ENCODE measurements around the gene RFX1.
"Not testable (repeated sequence)": the region's sequence is repeated elsewhere in the genome, so short reads cannot be mapped to it uniquely, and the experiment has no call there.

The RFX1 gene

DNA sequence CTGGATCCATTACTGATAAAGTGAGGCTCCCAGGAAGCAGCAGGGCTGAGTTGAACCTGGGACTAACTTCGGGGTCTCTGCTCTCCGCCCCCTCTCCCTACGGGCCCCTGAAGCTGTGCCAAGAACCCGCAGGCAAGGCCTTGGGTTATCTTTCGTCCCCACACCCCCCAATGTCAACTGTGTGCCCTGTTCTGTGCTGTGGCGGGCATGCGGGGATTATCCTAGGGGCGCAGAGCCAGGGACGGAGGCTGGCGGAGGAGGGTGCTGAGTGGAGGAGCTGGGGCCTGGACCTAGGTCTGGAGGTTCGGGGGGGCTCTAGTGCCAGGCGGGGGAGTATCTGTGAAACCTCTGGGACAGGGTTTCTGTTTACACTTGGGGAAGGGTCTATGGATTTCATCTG, 26.4 kb downstream of the RFX1 start:
- DNase-seq (ENCODE audit: low read depth in 2 of 2): no peak

DNA sequence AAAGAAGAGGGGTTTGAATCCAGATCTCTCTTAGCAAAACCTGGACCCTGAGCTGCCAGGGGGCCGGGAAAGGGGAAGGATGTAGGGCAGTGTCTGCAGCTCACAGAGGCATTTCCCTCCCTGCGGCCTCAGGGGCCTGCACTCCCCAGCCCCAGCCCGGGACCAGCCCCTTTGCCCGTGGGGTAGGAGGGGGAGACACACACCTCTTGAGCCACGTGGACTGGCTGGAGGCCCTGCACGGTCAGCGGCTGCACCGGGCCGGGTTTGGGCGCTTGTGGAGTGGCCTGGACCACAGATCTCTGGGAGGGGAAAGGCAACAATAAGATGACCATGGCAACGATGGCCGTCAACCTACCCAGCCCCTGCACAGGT, 26.9 kb downstream of the RFX1 start:
- no peak for DNase-seq (ENCODE audit: low read depth in 2 of 2)

GRCh38 chr19:13978351-13979243, 27.5 kb downstream of the RFX1 start:
- DNase-seq (ENCODE audit: low read depth in 2 of 2): no peak

- no peak for DNase-seq (ENCODE audit: low read depth in 2 of 2)
Observed at GRCh38 chr19:13977803-13978202, 28.3 kb downstream of the RFX1 start.

DNA sequence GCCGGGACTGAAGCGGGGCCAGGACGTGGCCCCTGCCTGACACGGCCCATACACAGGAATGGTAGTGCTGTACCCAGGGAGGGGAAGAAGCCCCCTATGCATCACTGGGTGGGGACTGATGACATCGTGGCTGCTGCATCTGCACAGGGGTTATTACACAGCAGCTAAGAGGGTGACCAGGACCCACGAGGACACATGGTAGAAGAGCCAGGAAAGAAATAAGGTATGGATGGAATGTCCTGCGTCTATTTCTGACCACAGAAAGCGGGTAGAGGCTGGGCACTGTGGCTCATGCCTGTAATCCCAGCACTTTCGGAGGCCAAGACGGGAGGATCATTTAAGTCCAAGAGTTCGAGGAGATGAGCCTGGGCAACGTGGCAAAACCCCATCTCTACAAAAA, 29.7 kb downstream of the RFX1 start:
- no peak for DNase-seq (ENCODE audit: low read depth in 2 of 2)

GRCh38 chr19:13975870-13976269, 30.2 kb downstream of the RFX1 start:
- DNase-seq (ENCODE audit: low read depth in 2 of 2): no peak

GRCh38 chr19:13974073-13974472, 32.0 kb downstream of the RFX1 start:
- DNase-seq (ENCODE audit: low read depth in 2 of 2): no peak

- DNase-seq (ENCODE audit: low read depth in 2 of 2): not testable (repeated sequence)
Observed at GRCh38 chr19:13973479-13973878, 32.6 kb downstream of the RFX1 start.

- no peak for DNase-seq (ENCODE audit: low read depth in 2 of 2)
Observed at GRCh38 chr19:13972368-13973155, 33.6 kb downstream of the RFX1 start.

GRCh38 chr19:13971868-13972267, 34.3 kb downstream of the RFX1 start:
- DNase-seq (ENCODE audit: low read depth in 2 of 2): not testable (repeated sequence)

GRCh38 chr19:13969897-13970296, 36.2 kb downstream of the RFX1 start:
- DNase-seq (ENCODE audit: low read depth in 2 of 2): no peak

DNA sequence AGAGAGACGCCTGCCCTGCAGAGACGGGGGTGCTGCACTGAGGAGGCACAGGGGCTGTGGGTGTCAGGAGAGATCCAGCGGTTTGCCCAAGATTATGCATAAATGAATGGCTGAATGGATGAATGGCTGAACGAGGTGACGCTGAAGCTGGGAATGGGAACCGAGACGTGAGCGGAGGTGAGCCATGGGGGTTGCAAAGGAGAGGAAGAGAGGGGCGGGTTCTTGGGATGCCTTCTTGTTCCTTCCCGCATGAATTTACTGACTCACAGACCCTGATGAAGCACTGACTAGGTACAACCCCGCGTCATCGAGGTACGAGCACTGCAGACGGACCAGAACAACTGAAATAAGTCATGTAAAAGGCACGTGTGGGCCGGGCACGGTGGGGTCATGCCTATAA, 37.1 kb downstream of the RFX1 start:
- DNase-seq (ENCODE audit: low read depth in 2 of 2): no peak

DNA sequence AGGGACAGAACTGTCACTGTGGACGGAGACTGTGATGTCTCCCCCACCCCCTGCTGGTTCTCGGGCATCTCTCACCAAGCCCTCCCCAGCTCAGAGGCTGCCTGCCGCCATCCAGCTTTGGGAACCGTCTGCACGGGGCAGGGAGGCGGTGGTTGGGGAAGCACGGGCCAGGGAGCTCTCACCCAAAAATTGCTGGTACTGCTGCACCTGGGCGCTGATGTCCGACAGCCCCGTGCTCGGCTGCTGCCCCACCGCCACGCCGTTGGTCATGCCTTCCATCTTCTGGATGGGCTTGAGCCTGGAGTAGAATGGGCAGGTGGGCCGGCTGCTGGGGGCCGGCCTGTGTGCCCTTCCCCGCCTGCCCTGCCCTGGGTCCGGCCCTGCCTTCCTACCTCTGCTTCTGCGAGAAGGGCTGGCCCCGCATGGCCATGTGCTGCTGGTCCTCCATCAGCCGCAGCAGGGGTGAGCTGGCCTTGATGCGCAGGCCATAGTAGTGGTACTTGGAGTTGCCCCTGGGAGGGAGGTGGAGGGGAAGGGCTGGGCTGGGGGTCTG, 37.7 kb downstream of the RFX1 start:
- DNase-seq (ENCODE audit: low read depth in 2 of 2): no peak

DNA sequence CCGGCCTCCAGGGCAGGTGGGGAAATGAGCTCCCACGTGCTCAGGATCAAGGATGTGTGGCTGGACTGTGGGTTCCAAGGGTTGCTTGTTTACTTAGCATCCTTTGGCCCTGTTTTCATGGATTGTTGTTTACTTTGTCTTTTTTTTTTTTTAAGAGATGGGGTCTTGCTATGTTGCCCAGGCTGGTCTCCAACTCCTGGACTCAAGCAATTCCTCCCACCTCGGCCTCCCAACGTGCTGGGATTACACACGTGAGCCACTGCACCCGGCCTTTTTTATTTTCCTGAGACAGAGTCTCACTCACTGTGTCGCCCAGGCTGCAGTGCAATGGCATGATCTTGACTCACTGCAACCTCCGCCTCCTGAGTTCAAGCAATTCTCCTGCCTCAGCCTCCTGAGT, 38.9 kb downstream of the RFX1 start:
- not testable (repeated sequence) for DNase-seq (ENCODE audit: low read depth in 2 of 2)

GRCh38 chr19:13966684-13967128, 39.4 kb downstream of the RFX1 start:
- DNase-seq (ENCODE audit: low read depth in 2 of 2): no peak

- DNase-seq (ENCODE audit: low read depth in 2 of 2): no peak
Observed at GRCh38 chr19:13965926-13966683, 40.0 kb downstream of the RFX1 start.

DNA sequence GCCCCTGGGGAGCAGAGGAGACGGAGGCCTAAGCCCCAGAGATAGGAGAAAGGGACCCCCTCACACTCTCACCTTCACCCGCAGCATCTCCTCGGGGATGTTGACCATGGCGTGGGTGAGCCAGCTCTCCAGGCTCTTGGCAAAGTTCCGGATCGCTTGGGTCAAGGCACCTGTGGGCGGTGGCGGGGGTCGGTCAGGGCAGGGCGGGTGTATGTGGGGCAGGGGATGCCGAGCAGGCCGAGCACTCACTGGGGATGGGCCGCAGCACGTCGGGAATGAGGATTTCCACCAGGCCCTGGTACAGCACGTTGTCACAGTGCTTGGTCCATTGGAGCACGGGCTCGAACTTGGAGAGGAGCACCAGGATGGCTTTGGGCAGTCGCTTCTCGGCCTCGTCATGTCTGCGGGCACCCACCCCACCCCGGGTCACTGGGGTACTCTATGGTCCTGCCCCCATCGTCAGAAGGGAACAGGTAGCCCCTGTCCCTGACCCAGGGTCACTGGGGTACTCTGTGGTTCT, 40.7 kb downstream of the RFX1 start:
- DNase-seq (ENCODE audit: low read depth in 2 of 2): no peak

GRCh38 chr19:13964776-13965175, 41.3 kb downstream of the RFX1 start:
- no peak for DNase-seq (ENCODE audit: low read depth in 2 of 2)

GRCh38 chr19:13963603-13964105, 42.5 kb downstream of the RFX1 start:
- DNase-seq (ENCODE audit: low read depth in 2 of 2): no peak

DNA sequence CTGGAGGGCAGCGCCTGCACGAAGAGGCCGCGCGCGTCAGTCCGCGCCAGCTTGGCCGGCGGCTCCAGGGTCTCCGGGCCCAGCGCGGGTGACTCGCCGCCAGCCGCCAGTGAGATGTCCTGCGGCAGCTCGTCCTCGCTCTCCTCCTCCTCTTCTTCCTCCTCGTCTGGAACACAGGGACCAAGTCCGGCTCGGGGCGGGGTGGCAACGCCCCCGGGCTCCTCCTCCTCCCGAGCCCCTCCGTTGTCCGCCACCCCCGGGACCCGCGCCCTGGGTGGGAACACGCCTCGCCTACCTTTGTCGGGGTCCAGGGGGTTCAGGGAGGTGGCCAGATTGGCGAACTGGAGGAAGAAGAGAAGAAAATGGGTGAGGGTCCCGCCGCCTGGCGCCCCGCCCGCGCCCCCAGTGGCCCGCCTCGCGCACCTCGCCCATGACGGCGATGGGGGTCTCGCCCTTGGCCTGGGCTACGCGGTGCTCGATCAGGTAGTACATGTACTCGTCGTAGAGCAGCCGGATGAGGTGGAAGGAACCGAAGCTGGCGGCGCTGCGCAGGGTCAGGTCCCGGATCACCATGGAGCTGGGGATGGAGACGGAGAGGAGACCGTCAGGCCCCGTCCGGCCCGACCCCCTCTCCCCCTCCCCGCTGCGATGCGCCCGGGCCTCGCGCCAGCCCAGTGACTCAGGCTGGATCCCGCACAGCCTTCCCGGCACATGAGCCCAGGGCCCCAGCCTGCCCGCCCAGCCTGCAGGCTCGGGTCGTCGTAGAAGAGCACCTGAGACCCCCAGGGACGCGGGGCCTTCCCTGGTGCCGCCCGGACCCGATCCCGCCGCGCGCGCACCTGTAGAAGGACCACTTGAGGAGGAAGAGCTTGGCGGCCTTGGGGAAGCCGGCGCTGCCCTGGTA, 43.2 kb downstream of the RFX1 start:
- DNase-seq (ENCODE audit: low read depth in 2 of 2): no peak
